Erythroblast (primary cell): ENCODE results near the gene PAFAH2.
"Not testable (repeated sequence)": the region's sequence is repeated elsewhere in the genome, so short reads cannot be mapped to it uniquely, and the experiment has no call there.

ENCODE experiments used
- DNase-seq, 2 experiments: peaks; one replicate each; lab custom pipeline; 2025; lab: John Stamatoyannopoulos, UW
- GATA1 ChIP-seq: IDR thresholded peaks from 2 replicates; pipeline ENCODE4 v1.6.1; 2011; ENCODE audit warnings: low read depth, mild to moderate bottlenecking, control low read depth, low read length, moderate library complexity
- POLR2A ChIP-seq: IDR thresholded peaks from 2 replicates; pipeline ENCODE4 v1.6.1; 2011; ENCODE audit warnings: mild to moderate bottlenecking, low read length

PAFAH2 gene

GRCh38 chr1:25971811-25972180 is 26.1 kb downstream of the PAFAH2 start:
- no peak for DNase-seq
- TF ChIP-seq GATA1 (no peak), POLR2A (no peak)

GRCh38 chr1:25971066-25971810 is 26.6 kb downstream of the PAFAH2 start:
- no peak for DNase-seq
- TF ChIP-seq GATA1 = no peak
- no peak for TF ChIP-seq POLR2A

- no peak for DNase-seq
- TF ChIP-seq POLR2A (no peak), GATA1 (no peak)
These were observed 30.6 kb downstream of the PAFAH2 start for GRCh38 chr1:25967308-25967707.

- no peak for DNase-seq
- no peak for TF ChIP-seq POLR2A
- TF ChIP-seq GATA1 = no peak
These were observed 38.3 kb downstream of the PAFAH2 start for GRCh38 chr1:25959611-25960010.

GRCh38 chr1:25958465-25958864 is 39.4 kb downstream of the PAFAH2 start:
- no peak for TF ChIP-seq GATA1
- no peak for TF ChIP-seq POLR2A
- no peak for DNase-seq

GRCh38 chr1:25955553-25955952 is 42.3 kb downstream of the PAFAH2 start:
- no peak for DNase-seq
- TF ChIP-seq POLR2A (no peak), GATA1 (no peak)

GRCh38 chr1:25954282-25954938 is 43.5 kb downstream of the PAFAH2 start:
- DNase-seq = no peak
- TF ChIP-seq GATA1 (no peak), POLR2A (no peak)

DNA sequence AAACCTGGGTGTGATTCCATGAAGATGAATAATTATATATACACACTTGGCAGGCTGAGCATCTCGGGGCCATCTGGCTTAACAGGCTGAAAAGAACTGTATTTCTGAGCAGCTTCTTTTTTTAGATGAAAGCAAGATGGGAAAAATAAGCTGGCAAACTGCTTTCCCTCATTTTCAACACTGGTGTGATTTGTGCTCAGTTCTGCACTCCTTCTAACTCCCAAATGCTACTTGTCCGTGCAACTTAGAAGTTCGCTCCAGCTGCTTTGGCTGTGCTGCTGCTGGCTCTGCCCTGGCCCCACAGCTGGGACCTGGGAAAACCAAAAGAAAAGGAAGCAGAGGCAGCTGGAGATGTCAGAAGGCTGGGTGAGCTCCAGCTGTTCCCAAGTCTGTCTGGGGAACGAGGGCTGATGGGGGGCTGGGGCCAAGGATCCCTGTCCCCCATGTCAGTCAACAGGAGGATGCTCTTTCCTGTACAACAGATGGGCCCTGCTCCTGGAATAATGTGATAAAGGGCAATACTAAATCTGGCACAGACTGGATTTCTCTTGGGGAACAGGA is 44.9 kb downstream of the PAFAH2 start:
- no peak for DNase-seq
- no peak for TF ChIP-seq POLR2A
- no peak for TF ChIP-seq GATA1

DNA sequence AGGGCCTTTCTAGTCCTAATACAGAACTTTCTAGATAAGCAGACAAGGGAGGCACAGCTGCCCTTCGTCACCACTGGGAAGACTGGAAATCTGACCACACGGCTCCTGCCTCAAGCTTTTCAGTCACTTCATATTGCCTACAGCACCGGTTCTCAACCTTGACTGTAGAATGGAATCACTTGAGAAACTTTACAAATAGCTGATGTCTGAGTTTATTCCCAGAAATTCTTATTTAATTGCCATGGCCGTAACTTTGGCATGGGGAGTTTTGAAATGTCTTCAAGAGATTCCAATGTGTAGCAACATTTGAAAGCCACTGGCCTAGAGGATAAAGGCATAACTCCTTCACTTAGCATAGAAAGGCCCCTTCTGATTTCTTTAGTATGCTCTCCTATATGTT is 49.2 kb downstream of the PAFAH2 start:
- no peak for TF ChIP-seq POLR2A
- TF ChIP-seq GATA1 = no peak
- peak in 1 of 2 experiments; percentile 37 for DNase-seq

- TF ChIP-seq GATA1 (no peak), POLR2A (no peak)
- no peak for DNase-seq
These were observed 50.8 kb downstream of the PAFAH2 start for GRCh38 chr1:25947027-25947426.

- no peak for TF ChIP-seq GATA1
- TF ChIP-seq POLR2A = no peak
- DNase-seq = no peak
These were observed 52.1 kb downstream of the PAFAH2 start for GRCh38 chr1:25945761-25946160.

GRCh38 chr1:25944986-25945385 is 52.9 kb downstream of the PAFAH2 start:
- no peak for DNase-seq
- TF ChIP-seq POLR2A (no peak), GATA1 (no peak)

DNA sequence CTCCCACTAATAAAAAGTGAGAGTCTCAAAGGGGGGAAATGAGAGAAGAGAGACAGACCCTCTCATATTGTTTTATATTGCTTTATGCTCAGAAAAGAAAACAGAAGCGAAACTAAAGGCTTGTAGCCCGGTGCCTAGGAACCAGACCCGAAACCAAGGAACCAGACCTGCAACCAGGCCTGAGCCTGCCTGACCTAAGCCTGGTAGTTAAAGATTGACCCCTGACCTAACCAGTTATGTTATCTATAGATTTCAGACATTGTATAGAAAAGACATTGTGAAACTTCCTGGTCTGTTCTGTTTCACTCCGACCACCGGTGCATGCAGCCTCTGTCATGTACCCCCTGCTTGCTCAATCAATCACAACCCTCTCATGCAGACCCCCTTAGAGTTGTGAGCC is 54.4 kb downstream of the PAFAH2 start:
- DNase-seq = not testable (repeated sequence)

- TF ChIP-seq GATA1 = no peak
- no peak for DNase-seq
These were observed 60.9 kb downstream of the PAFAH2 start for GRCh38 chr1:25936947-25937346.

- TF ChIP-seq POLR2A (no peak), GATA1 (no peak)
- peak; percentile 92 to 94 for DNase-seq
These were observed 64.1 kb downstream of the PAFAH2 start for GRCh38 chr1:25933479-25934365.

DNA sequence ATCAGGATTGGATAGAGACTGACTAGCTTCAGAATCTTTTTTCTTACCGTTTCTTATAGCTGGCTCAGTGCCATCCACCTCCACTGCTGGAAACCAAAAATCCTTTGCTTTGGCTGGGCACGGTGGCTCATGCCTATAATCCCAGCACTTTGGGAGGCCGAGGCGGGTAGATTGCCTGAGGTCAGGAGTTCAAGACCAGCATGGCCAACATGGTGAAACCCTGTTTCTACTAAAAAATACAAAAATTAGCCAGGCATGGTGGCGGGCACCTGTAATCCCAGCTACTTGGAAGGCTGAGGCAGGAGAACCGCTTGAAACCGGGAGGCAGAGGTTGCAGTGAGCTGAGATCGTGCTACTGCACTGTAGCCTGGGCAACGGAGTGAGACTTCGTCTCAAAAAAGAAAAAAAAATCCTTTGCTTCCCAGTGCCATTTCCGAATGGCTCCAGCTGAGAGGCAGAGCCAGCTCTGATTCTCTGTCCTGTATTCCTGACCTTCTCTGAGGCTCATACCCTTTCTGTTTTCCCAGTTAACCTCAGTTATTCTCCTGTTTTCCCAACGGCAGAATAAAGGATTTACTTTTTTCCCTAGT is 65.0 kb downstream of the PAFAH2 start:
- DNase-seq = peak in 1 of 2 experiments; percentile 29
